ENCODE measurements around the gene LRP1B. TPM values are rescaled to one million over a fixed set of nuclear protein-coding genes. Genes with fewer than 3 reads are reported as not detected.

Gene LRP1B
- 0.02 TPM in 1 of 2 replicates, not detected in the other for total RNA-seq (2014; rRNA removed; shearing (Covaris generic))

GRCh38 chr2:142131010-142131669 is at the start of gene LRP1B:
Gene LRP1B, minus strand, starts transcription at chr2:142131016. Its CDS starts 287 bp downstream, at chr2:142130729.
- peak; percentile 37 for DNase-seq (ENCODE audit: low read depth)

- DNase-seq (ENCODE audit: low read depth) = no peak
Observed at GRCh38 chr2:142179686-142180085, 48.9 kb upstream of the LRP1B start.

GRCh38 chr2:142178604-142179003 is 47.8 kb upstream of the LRP1B start:
- no peak for DNase-seq (ENCODE audit: low read depth)

- DNase-seq (ENCODE audit: low read depth) = no peak
Observed at GRCh38 chr2:142176941-142177340, 46.1 kb upstream of the LRP1B start.

GRCh38 chr2:142175813-142176338 is 45.1 kb upstream of the LRP1B start:
- DNase-seq (ENCODE audit: low read depth) = peak; percentile 23

GRCh38 chr2:142174176-142174575 is 43.4 kb upstream of the LRP1B start:
- no peak for DNase-seq (ENCODE audit: low read depth)

- DNase-seq (ENCODE audit: low read depth) = no peak
Observed at GRCh38 chr2:142170847-142171246, 40.0 kb upstream of the LRP1B start.

GRCh38 chr2:142165790-142166189 is 35.0 kb upstream of the LRP1B start:
- peak; percentile 53 for DNase-seq (ENCODE audit: low read depth)

- no peak for DNase-seq (ENCODE audit: low read depth)
Observed at GRCh38 chr2:142153601-142154000, 22.8 kb upstream of the LRP1B start.

- no peak for DNase-seq (ENCODE audit: low read depth)
Observed at GRCh38 chr2:142150453-142150852, 19.6 kb upstream of the LRP1B start.

GRCh38 chr2:142144547-142144946 is 13.7 kb upstream of the LRP1B start:
- DNase-seq (ENCODE audit: low read depth) = no peak

GRCh38 chr2:142142595-142142994 is 11.8 kb upstream of the LRP1B start:
- peak; percentile 1 for DNase-seq (ENCODE audit: low read depth)

- DNase-seq (ENCODE audit: low read depth) = peak; percentile 8
Observed at GRCh38 chr2:142140434-142140845, 9.6 kb upstream of the LRP1B start.

- no peak for DNase-seq (ENCODE audit: low read depth)
Observed at GRCh38 chr2:142139384-142139783, 8.6 kb upstream of the LRP1B start.

- no peak for DNase-seq (ENCODE audit: low read depth)
Observed at GRCh38 chr2:142136571-142136970, 5.8 kb upstream of the LRP1B start.

- DNase-seq (ENCODE audit: low read depth) = no peak
Observed at GRCh38 chr2:142134911-142135310, 4.1 kb upstream of the LRP1B start.

GRCh38 chr2:142130111-142131009 is 456 bp downstream of the LRP1B start:
- peak; percentile 43 for DNase-seq (ENCODE audit: low read depth)

GRCh38 chr2:142128105-142128504 is 2.7 kb downstream of the LRP1B start:
- no peak for DNase-seq (ENCODE audit: low read depth)

- no peak for DNase-seq (ENCODE audit: low read depth)
Observed at GRCh38 chr2:142127248-142127647, 3.6 kb downstream of the LRP1B start.

- DNase-seq (ENCODE audit: low read depth) = no peak
Observed at GRCh38 chr2:142124706-142125105, 6.1 kb downstream of the LRP1B start.

GRCh38 chr2:142119347-142119746 is 11.5 kb downstream of the LRP1B start:
- no peak for DNase-seq (ENCODE audit: low read depth)

GRCh38 chr2:142112757-142113221 is 18.0 kb downstream of the LRP1B start:
- peak; percentile 61 for DNase-seq (ENCODE audit: low read depth)

Data from M059J (cell line).